Measurements from ENCODE around the gene KIR3DL1. TPM values are rescaled to one million over a fixed set of nuclear protein-coding genes. Genes with fewer than 3 reads are reported as not detected.

The KIR3DL1 gene
- total and polyA plus RNA-seq, 2 of the 13 experiments (the other 11 are each of a cell fraction or from before 2014, with no cell fraction given) = not detected

DNA sequence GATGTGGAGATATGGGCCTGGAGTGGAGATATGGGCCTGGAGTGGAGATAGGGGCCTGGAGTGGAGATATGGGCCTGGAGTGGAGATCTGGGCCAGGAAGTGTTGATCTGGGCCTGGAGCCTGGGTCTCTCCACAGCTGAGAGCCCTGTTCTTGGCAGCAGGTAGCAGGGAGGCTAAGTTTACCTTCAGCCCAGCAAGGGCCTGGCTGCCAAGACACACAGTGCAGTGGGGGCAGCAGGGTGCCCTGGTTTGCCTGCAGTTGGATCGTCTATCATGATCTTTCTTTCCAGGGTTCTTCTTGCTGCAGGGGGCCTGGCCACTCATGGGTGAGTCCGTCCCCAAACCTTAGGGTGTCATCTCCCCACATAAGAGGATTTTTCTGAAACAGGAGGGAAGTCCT is 34.7 kb downstream of the KIR3DL1 start:
- no peaks in the 10 kb centered on the region for H3K79me2 ChIP-seq (ENCODE audit: insufficient read depth, low read length)
- ATAC-seq = no peak
- H3K27me3 ChIP-seq (ENCODE audit: control insufficient read depth in 1 of 2, insufficient read depth in 2 of 2, low read length in 2 of 2) = peaks cover 0 to 11% of the 10 kb centered on the region in 2 experiments; a peak in 1 of 5 replicates

More for the DNA sequence above, 34.7 kb downstream of the KIR3DL1 start:
- no peak for FAIRE-seq
- no peaks in the 10 kb centered on the region for H3K36me3 ChIP-seq (replicated peaks in 1 of 2; ENCODE audit: control insufficient read depth in 1 of 2, insufficient read depth in 2 of 2, low read length in 2 of 2)
- in situ Hi-C loops (cut with HindIII; ENCODE audit: extremely low pct_ligation_motif_present, low pct_unique_long_range_greater_than_20kb) = no loop called here
- no peak overlapping the region for H3K27ac ChIP-seq (ENCODE audit: extremely low read length, insufficient read depth, low read length)
- DNase-seq (ENCODE audit: low spot score) = no peak
- WGBS (ENCODE audit: low lambda C conversion rate) = 0% methylated on average over 1 of the region's 2 CpGs
- no peak for TF ChIP-seq REL (CRISPR knock-in tag; conservative IDR thresholded peaks at IDR 0.05)
- TF ChIP-seq, protein P1, sequence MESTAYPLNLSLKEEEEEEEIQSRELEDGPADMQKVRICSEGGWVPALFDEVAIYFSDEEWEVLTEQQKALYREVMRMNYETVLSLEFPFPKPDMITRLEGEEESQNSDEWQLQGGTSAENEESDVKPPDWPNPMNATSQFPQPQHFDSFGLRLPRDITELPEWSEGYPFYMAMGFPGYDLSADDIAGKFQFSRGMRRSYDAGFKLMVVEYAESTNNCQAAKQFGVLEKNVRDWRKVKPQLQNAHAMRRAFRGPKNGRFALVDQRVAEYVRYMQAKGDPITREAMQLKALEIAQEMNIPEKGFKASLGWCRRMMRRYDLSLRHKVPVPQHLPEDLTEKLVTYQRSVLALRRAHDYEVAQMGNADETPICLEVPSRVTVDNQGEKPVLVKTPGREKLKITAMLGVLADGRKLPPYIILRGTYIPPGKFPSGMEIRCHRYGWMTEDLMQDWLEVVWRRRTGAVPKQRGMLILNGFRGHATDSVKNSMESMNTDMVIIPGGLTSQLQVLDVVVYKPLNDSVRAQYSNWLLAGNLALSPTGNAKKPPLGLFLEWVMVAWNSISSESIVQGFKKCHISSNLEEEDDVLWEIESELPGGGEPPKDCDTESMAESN (CRISPR knock-in tag; conservative IDR thresholded peaks at IDR 0.05) = no peak
- TF ChIP-seq SNAI1 (CRISPR knock-in tag; IDR thresholded peaks at IDR 0.05; ENCODE audit: borderline replicate concordance) = no peak
- TF ChIP-seq PHF8 (CRISPR knock-in tag; IDR thresholded peaks at IDR 0.05) = no peak
- TF ChIP-seq, protein P2, sequence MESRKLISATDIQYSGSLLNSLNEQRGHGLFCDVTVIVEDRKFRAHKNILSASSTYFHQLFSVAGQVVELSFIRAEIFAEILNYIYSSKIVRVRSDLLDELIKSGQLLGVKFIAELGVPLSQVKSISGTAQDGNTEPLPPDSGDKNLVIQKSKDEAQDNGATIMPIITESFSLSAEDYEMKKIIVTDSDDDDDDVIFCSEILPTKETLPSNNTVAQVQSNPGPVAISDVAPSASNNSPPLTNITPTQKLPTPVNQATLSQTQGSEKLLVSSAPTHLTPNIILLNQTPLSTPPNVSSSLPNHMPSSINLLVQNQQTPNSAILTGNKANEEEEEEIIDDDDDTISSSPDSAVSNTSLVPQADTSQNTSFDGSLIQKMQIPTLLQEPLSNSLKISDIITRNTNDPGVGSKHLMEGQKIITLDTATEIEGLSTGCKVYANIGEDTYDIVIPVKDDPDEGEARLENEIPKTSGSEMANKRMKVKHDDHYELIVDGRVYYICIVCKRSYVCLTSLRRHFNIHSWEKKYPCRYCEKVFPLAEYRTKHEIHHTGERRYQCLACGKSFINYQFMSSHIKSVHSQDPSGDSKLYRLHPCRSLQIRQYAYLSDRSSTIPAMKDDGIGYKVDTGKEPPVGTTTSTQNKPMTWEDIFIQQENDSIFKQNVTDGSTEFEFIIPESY (CRISPR knock-in tag; IDR thresholded peaks at IDR 0.05) = no peak
- no peak for TF ChIP-seq ZNF367 (CRISPR knock-in tag; IDR thresholded peaks at IDR 0.05; ENCODE audit: borderline replicate concordance)
- TF ChIP-seq NFIC (IDR thresholded peaks at IDR 0.05; ENCODE audit: low read length) = no peak
- ChIA-PET POLR2A (no interaction called here), CTCF (ENCODE audit: low intra/inter-chr PET ratio, low total read pairs) (no interaction called here)
- no peak overlapping the region for H3K4me3 ChIP-seq (replicated peaks in 1 of 3; ENCODE audit: insufficient read depth in 1 of 3, low read depth in 2 of 3, low read length in 3 of 3)
- H3K9ac ChIP-seq (ENCODE audit: insufficient read depth, low read depth, low read length) = no peak overlapping the region
- no peaks in the 10 kb centered on the region for H3K4me1 ChIP-seq (ENCODE audit: insufficient read depth, low read length)
- H3K4me2 ChIP-seq (ENCODE audit: low read depth, low read length) = no peak overlapping the region
- no peak overlapping the region for H2AFZ ChIP-seq (ENCODE audit: low read length)
- BruUV-seq (replicated peaks) = no TSS peak
- H3K9me3 ChIP-seq (ENCODE audit: low read length) = no peaks in the 10 kb centered on the region
- intact Hi-C loops (cut with micrococcal nuclease; ENCODE audit: unreplicated experiment) = no loop called here
- no peaks in the 10 kb centered on the region for H4K20me1 ChIP-seq (ENCODE audit: insufficient read depth, low read length)

Data from HepG2 (cell line).